GM18511 (cell line): ENCODE results near the gene AKR1B15.
"Not testable (repeated sequence)": the region's sequence is repeated elsewhere in the genome, so short reads cannot be mapped to it uniquely, and the experiment has no call there.

Experiments used
- ATAC-seq: cut with Tn5 transposase; IDR thresholded peaks from one replicate; pipeline ENCODE4 v1.9.1; 2021; ENCODE audit warnings: mild to moderate bottlenecking, moderate library complexity; ENCODE audit not compliant: unreplicated experiment

The AKR1B15 gene

DNA sequence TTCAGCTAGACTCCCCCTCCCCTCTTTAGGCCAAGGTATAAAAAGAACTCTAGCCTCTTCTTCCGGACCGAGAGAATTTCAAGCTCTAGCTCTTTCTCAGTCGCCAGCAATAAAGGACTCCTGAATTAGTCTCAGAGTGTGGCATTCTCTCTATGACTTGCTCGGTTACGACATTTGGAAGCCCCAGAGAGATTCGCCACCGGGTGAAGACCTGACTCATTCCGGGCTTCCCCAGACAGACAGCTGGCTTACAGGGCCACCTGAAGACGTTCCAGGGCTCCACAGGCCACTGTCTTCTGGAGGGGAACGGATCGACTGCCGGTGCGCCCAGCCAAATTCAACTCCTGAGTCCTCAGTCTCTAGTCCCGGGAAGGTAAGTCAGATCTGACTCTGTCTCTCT, at the start of gene AKR1B15:
AKR1B15 (plus strand) TSS at position 234 of the 400 bp plus-strand sequence. CDS start 15,510 bp downstream, outside the sequence.
- ATAC-seq = peak; percentile 96

DNA sequence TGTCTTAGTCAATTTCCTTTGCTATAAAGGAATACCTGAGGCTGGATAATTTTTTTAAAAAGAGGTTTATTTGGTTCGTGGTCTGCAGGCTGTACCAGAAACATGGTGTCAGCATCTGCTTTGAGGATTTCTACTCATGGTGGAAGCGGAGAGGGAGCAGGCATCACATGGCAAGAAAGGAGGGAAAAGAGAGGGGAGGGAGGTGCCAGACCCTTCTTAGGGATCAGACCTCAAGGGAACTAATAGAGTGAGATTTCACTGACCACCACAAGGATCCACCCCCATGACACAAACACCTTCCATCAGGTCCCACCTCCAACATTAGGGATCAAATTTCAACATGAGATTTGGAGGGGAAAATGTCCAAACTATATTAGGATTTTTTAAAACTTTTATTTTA, 48.5 kb upstream of the AKR1B15 start:
- ATAC-seq = no peak

DNA sequence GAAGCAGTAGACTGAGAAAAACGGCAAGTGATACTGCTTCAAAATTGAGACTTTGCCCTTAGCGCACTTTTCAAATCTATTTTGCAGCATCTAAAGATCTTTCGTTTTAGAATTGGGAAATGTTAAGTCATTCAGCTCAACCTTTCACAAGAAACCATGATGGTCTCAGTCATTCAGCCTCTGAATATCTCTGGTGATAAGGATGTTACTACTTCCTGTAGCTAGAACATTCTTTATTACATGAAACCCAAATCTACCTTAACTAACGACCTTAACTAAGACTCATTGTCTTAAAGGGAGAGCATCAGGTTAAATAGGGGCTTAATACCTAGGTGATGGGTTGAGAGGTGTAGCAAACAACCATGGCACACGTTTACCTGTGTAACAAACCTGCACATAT, 47.9 kb upstream of the AKR1B15 start:
- ATAC-seq = no peak

DNA sequence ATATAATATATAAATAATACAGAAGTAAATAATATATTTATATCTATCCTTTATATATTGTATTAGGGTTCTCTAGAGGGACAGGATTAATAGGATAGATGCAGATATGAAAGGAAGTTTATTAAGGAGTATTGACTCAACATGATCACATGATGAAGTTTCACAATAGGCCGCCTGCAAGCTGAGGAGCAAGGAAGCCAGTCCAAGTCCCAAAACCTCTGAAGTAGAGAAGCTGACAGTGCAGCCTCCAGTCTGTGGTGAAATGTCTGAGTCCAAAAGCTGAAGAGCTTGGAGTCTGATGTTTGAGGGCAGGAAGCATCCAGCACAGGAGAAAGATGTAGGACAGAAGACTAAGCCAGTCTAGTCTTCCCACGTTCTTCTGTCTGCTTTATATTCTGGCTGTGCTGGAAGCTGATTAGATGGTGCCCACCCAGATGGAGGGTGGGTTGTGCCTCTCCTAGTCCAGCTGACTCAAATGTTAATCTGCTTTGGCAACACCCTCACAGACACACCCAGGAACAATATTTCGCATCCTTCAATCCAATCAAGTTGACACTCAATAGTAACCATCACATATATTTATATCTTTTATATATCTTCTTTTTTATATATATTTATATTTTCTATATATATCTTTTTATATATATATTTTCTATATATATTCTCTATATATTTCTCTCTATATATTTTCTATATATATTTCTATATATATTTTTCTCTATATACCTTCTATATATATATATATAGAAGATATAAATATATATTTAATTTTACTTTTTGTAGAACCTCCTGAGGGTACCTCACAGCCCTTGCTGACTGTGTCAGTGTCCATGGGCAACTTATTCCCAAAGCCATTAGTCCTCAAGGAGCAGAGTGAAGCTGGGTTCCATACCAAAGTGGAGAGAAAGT, 46.2 kb upstream of the AKR1B15 start:
- no peak for ATAC-seq

DNA sequence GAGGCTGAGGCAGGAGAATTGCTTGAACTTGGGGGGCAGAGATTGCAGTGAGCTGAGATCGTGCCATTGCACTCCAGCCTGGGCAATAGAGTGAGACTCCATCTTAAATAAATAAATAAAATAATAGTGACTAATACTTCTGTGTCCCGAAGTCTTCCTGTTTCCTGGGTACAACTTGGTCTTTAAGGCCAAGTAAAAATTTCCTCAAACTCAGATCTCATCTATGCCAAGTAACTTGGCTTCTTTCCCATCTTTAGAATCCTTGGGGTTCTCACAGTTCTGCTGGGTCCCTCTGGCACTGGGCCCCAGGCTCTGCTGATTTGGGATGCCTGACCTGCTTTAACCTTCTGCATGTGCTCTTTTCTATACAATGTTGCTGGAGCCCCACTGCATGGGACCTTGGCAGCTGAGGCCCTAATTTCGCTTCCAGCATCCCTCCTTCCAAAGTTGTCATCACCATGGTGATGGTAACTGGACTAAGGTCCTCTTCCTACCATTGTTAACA, 44.2 kb upstream of the AKR1B15 start:
- no peak for ATAC-seq

DNA sequence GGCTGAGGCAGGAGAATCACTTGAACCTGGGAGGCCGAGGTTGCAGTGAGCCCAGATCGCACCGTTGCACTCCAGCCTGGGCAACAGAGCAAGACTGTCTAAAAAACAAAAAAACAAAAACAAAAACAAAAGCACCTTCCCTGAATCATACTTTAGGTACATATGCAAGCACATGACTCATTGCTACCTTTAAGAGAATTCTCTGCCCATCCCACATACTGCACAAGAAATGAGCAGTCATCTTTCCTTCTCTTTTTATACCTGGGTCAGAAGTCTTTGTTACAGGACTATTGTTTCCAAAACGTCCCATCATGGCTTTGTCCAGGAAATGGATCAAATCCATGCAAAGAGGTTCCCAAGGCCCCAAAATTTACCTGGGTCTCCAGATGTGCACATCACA, 43.1 kb upstream of the AKR1B15 start:
- no peak for ATAC-seq

DNA sequence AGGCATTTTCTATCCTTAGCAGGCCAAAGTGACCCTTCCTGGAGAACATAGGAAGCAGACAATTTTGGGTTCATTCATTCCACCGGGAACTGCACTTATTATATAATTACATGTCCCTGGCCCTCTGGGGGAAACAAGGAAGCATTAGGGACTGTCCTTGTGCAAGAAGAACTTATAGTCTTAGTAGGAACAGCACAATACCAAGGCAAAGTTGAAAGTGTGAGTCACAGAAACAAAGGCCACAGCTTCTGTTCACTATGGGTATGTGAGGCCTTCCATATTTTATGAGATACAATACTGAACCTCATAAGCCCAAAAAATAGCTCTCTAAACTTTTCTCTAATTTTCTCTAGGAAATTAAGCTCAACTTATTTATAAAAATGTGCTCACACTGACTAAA, 39.9 kb upstream of the AKR1B15 start:
- no peak for ATAC-seq

DNA sequence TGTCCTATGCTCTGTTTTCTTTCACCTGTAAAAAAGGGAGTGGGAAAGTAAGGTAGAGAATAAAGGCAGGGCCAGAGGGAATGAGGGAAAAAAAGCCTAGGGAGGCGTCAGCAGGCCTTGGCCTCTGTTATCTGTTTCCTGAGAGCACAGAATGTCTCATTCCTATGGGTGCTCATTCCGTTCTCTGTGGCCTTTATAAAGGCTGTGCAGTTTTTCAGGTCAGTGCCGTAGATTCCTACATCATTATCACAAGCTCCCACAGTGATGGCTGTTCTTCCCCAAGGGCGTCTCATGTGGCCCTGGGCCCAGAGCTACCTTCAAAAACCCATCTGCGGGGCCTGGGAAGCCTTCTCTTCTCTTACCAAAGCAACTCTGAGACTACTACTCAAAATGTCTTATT, 38.3 kb upstream of the AKR1B15 start:
- ATAC-seq = no peak

DNA sequence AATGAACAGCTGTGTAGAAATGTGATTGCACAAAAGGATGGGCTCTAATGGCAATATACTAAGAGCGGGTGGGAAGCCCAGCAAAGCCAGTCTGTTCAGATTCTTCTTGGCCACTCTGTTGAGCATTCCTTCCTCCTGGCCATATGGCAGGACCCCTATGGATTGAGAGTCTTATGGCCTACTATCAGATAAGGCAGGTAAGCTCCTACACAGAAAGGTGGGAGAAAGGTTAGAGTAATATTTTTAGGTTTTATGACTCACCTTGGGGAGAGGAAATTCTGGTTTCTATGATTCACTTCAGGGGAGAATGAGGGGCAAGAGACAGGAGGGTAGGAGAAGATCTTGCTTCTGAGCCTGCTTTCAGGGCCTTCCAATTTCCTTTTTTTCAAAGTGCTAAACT, 36.6 kb upstream of the AKR1B15 start:
- ATAC-seq = no peak

DNA sequence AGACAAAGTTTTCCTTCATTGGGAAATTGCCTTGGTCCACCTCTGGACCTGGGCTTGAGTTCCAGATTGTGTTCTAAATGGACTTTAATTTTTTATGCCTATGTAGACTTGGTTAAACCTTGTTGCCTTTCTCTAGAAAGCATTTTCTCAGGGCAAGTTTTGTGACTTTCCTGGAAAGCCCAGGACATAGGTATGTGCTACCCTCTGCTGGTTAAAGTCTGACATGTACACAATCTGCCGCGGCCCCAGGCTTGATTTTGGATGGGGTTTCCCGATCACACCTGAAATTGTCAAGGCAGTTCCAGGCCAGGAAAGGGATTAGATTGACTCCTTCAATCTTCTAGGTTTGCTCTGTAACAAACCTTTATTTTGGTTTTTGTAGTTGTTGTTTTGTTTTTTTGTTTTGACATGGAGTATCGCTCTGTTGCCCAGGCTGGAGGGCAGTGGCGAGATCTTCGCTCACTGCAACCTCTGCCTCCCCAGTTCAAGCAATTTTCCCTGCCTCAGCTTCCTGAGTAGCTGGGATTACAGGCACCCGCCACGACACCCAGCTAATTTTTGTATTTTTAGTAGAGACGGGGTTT, 35.6 kb upstream of the AKR1B15 start:
- ATAC-seq = no peak

DNA sequence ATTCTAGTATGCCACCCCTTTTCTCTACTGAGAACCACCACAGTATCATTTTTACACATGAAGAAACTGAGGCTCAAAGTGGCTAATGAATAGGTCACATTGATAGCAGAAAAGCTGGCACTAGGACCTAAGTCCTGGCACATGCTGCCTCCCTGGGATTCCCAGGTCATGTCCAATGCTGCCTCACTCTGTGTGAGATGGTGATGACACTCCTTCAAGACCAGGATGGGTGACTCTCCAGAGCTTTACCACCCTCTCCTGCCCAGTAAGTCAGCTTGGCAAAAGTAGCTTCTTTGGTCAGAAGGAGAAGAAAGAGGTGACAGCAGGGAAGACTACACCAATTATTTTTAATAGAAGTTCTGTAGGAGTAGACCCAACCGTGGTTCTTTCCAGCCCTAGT, 34.8 kb upstream of the AKR1B15 start:
- no peak for ATAC-seq

DNA sequence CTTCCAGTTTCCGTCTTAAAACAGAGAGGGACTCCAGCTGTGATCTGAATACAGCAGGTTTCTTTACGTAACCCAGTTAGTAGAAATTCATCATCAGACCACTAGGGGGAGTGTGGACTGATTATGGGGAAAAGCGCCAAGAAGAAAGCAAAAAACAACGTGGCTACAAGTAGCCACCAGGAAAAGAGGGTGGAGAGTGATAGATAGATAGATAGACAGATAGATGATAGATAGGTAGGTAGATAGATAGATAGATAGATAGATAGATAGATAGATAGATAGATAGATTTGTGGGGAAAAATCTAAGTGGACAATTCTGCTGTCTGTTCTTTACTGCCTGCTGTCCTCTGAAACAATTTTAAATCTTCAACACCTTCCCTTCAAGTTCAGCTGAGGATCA, 34.2 kb upstream of the AKR1B15 start:
- peak; percentile 56 for ATAC-seq

DNA sequence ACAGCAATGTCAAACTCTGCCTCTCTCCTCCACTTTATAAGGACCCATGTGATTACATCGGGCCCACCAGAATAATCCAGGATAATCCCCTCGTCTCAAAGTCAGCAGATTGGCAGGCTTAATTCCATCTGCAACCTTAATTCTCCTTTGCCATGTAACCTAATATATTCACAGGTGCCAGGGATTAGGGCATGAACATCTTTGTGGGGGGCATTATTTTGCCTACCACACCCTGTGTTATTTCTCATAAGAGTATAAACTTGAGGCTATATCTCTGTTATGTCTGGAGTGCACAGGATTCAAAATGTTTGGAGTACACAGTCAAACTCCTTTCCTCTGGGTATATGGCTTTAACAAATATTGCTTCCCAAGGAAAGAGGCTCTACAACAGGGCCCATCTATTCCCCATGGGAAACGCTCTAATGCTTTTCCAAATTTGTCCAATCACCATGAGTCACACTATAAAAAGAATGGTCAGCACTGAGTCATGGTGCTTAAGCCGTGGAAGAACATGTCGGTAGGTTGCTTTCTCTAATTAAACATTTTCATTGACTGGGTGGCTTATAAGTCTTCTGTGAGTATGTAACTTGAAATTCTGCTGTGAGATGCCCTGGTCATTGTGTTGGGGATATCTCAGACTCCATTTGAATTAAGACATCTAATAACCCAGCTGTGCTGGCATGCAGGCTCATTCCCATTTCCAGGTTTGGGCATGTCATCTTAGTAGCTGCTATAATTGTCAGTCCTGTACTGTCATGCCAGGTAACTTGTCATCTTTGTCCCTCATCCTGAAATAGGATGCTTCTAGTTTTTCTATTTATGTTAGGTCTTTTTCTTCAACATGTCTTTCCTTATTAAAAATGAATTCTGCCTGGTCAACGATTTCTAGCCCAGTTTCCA, 33.1 kb upstream of the AKR1B15 start:
- no peak for ATAC-seq

DNA sequence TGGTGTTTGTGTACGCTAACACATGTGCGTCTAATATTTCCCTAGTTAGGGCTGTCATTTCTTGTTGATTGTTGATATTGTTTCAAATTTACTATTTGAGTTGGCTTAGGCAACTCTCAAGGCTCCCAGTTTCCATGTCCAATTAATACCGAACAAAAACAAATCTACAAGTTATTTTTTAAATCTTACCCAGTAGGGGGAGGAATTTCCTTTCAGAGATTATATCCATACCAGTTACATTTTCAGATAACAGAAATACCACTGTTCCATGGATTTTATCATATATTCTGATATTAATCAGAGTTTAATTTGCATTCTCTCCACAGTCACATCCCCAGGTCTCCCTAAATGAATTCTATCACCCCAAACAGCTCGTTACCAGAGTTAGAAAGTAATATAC, 28.8 kb upstream of the AKR1B15 start:
- ATAC-seq = no peak

DNA sequence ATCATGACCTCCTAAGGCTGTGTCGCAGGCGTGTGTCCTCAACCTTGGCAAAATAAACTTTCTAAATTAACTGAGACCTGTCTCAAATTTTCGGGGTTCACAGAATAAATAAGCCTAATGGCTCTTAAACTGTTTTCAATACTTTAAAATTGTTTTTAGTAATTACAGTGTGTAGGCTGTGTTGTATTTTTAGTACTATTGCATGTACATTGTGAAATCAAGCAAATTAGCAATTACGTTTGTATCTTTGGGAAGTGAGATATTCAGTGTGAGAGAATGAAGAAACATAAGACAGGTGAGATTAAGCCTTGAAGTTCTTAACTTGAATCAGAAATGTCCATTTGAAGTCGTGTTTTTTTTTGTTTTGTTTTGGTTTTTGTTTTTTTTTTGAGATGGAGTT, 26.3 kb upstream of the AKR1B15 start:
- ATAC-seq = no peak

DNA sequence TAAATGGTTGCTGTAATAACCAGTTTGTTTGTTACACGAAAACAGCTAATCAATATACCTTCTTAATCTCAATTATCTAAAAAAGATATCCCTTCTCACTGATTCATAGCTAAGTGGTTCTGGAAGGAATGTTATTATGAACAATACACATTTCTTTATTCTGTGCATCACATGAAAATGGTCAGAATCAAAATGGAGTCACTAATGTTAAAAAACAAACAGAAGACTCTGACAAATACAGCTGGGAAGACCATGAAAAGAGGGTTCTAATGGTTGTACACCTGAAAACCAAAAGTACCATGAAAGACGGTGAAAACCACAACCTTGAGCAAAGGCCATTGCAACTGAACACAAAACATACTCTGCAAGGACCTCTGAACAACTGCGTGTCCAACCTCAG, 23.5 kb upstream of the AKR1B15 start:
- ATAC-seq = not testable (repeated sequence)

DNA sequence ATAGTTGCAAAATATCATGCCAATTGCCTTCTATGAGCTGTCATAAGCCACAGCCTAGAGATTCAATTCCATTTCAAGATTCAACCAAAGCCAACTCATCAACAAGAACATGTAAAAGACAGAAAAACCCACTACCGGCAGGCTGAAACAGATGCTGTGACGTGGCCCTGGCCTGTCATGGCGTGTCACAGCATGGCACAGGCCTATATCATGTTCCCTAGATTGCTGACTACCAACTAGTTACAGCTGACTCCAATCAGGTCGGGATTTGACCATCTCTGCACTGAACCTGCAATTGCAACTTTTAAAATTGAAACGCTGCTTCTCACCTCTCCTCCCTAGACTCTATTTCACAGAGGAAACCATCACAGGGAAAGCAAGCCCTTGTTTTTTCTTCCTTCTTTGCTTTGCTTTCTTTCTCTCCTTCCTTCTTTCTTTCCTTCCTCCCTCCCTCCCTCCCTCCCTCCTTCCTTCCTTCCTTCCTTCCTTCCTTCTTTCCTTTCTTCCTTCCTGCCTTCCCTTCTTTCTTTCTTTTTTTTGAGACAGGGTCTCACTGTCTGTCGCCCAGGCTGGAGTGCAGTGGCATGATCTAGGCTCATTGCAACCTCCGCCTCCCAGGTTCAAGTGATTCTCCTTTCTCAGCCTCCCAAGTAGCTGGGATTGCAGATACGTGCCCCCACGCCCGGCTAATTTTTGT, 22.2 kb upstream of the AKR1B15 start:
- ATAC-seq = not testable (repeated sequence)

DNA sequence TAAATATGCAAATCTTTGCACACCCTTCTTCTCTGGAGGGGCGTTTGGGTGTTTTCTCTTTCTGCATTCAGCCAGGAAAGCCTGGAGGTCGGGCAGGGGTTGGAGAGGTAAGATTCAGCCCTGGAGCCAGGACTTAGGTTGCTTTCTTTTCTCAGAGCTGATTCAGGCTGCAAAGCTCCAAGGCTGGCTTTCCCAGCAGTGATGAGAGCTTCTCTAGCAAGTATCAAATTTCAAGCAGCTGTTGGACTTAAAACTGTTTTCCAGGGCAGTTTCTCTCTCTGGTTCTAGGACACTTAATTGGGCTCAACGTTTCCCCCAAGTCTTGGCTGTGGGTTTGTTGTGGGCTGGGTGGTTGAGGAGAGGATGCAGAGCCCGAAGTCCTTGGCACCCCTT, 20.9 kb upstream of the AKR1B15 start:
- ATAC-seq = no peak

DNA sequence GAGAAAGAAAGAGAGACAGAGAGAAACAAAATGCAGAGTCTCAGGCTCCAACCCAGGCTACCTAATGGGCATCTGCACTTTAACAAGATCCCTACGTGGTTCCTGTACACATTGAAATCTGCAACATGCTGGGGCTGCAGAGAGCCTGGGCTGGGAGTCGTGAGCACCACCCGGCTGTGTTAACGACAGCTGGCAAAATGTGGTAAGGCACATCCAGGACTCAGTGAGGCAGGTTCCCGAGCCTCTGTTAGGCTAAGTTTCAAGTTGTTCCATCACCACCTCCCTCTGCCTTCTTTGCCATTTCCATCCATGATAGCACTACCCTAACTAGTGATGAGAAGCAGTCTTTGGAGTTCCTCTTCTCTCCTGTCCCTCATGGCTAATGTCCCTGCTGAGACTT, 20.2 kb upstream of the AKR1B15 start:
- ATAC-seq = no peak

DNA sequence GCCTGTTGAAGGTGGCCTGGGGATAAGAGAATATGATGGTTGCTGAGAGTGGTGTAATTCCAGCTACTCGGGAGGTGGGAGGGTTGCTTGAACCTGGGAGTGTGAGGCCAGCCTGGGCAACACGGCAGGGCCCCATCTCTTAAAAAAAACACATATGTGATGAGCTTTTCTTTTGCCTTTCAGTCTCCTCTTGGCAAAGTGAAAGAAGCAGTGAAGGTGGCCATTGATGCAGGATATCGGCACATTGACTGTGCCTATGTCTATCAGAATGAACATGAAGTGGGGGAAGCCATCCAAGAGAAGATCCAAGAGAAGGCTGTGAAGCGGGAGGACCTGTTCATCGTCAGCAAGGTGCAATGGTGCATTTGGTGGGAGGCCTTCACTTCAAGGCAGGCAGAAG, 18.4 kb upstream of the AKR1B15 start:
- no peak for ATAC-seq
